H1 (cell line): Measurements from ENCODE around the gene RPTN. TPM values are rescaled to one million over a fixed set of nuclear protein-coding genes. Genes with fewer than 3 reads are reported as not detected.

Experiments used
- CTCF ChIA-PET: fragments of 300-600 bp; sonication (Branson Sonifier 250); formaldehyde crosslinking; loops from one replicate; lab custom pipeline; 2021; ENCODE audit not compliant: partially characterized antibody; lab: Charles Lee
- POLR2A ChIA-PET: fragments of 300-600 bp; sonication (Branson Sonifier 250); formaldehyde crosslinking; loops from one replicate; lab custom pipeline; 2021; ENCODE audit warnings: inconsistent platforms; ENCODE audit not compliant: partially characterized antibody; lab: Charles Lee
- DNase-seq, 2 experiments: peaks; one replicate each; pipeline versions ENCODE4 v3.0.0 to v3.0.0-alpha.2; 2010 to 2022; ENCODE audit warnings: low spot score in 2 of 2, low read depth in 1 of 2, mixed read lengths in 1 of 2
- FAIRE-seq: peaks from 2 replicates; lab custom pipeline; 2011; peaks lifted over from hg19 to GRCh38; lab: Jason Lieb, UNC
- H2AFZ ChIP-seq: 2 replicates; pipeline ENCODE4 v1.8.1; 2012; ENCODE audit warnings: low read length, inconsistent platforms
- H2AK5ac ChIP-seq: 2 replicates; pipeline ENCODE4 v1.6.1; 2013; ENCODE audit warnings: low read depth, low read length
- H2BK120ac ChIP-seq: replicated peaks from 2 replicates; pipeline ENCODE3; 2013; ENCODE audit warnings: low read depth, low read length, inconsistent platforms
- H2BK12ac ChIP-seq: 2 replicates; pipeline ENCODE4 v1.6.1; 2013; ENCODE audit warnings: low read depth, low read length
- H2BK15ac ChIP-seq: 2 replicates; pipeline ENCODE4 v1.6.1; 2013; ENCODE audit warnings: low read length
- H2BK20ac ChIP-seq: 2 replicates; pipeline ENCODE4 v1.6.1; 2013; ENCODE audit warnings: low read length
- H2BK5ac ChIP-seq: 2 replicates; pipeline ENCODE4 v1.6.1; 2013; ENCODE audit warnings: low read depth, low read length
- H3K14ac ChIP-seq: 2 replicates; pipeline ENCODE4 v1.6.1; 2013; ENCODE audit warnings: inconsistent platforms; ENCODE audit not compliant: insufficient read length
- H3K18ac ChIP-seq: 2 replicates; pipeline ENCODE4 v1.6.1; 2013; ENCODE audit warnings: low read length; ENCODE audit errors: extremely low read depth
- H3K23ac ChIP-seq: 2 replicates; pipeline ENCODE4 v1.6.1; 2013; ENCODE audit warnings: inconsistent platforms; ENCODE audit not compliant: insufficient read length
- H3K23me2 ChIP-seq: 2 replicates; pipeline ENCODE4 v1.6.1; 2013; ENCODE audit warnings: low read depth, low read length
- H3K27ac ChIP-seq: 2 replicates; pipeline ENCODE4 v1.6.1; 2011; ENCODE audit warnings: low read depth, low read length, inconsistent platforms
- H3K27me3 ChIP-seq, 4 experiments: replicated peaks in 1 of 4; 1 replicate in 1 of 4; 2 replicates in 3 of 4; pipeline versions ENCODE4 v1.6.1 to v1.8.1; 2011 to 2013; ENCODE audit warnings: low read length in 3 of 4, mild to moderate bottlenecking in 3 of 4, inconsistent platforms in 2 of 4, mixed read lengths in 2 of 4, moderate library complexity in 1 of 4; ENCODE audit not compliant: control insufficient read depth in 3 of 4, insufficient read depth in 3 of 4; ENCODE audit errors: extremely low read depth in 1 of 4
- H3K36me3 ChIP-seq, 4 experiments: 2 replicates each; pipeline versions ENCODE4 v1.6.1 to v1.8.1; 2011 to 2013; ENCODE audit warnings: mild to moderate bottlenecking in 4 of 4, low read length in 3 of 4, moderate library complexity in 2 of 4, control low read depth in 1 of 4, inconsistent platforms in 1 of 4; ENCODE audit not compliant: insufficient read depth in 4 of 4, control insufficient read depth in 2 of 4
- H3K4ac ChIP-seq: replicated peaks from 2 replicates; pipeline ENCODE3; 2013; ENCODE audit warnings: low read length, low read depth, mixed read lengths, inconsistent platforms; ENCODE audit not compliant: insufficient read length
- H3K4me1 ChIP-seq, 4 experiments: replicated peaks in 1 of 4; 1 replicate in 1 of 4; 2 replicates in 3 of 4; pipeline versions ENCODE4 v1.6.1 to v1.8.1; 2011 to 2013; ENCODE audit warnings: low read length in 3 of 4, inconsistent platforms in 2 of 4, mixed read lengths in 1 of 4; ENCODE audit not compliant: insufficient read depth in 4 of 4, control insufficient read depth in 3 of 4
- H3K4me2 ChIP-seq, 2 experiments: 2 replicates each; pipeline versions ENCODE4 v1.6.1 to v1.8.1; 2011 to 2013; ENCODE audit warnings: low read depth in 2 of 2, low read length in 2 of 2, control low read depth in 1 of 2, inconsistent platforms in 1 of 2, mild to moderate bottlenecking in 1 of 2; ENCODE audit not compliant: insufficient read depth in 1 of 2
- H3K4me3 ChIP-seq, 4 experiments: fragments of 200-600, 300-600 bp in 1 of 4; sonication (generic), shearing (Covaris generic), sonication (Bioruptor Twin) in 1 of 4; 2 replicates each; pipeline versions ENCODE4 v1.5.1 to v1.8.1; 2011 to 2016; ENCODE audit warnings: low read length in 4 of 4, low read depth in 3 of 4, control low read depth in 2 of 4, inconsistent platforms in 2 of 4, mild to moderate bottlenecking in 2 of 4, mixed read lengths in 1 of 4, moderate library complexity in 1 of 4; ENCODE audit not compliant: insufficient read depth in 2 of 4; ENCODE audit errors: extremely low read depth in 1 of 4
- H3K56ac ChIP-seq: replicated peaks from 2 replicates; pipeline ENCODE3; 2013; ENCODE audit warnings: low read depth, mild to moderate bottlenecking, mixed read lengths, low read length, inconsistent platforms; ENCODE audit not compliant: insufficient read length
- H3K79me1 ChIP-seq: 2 replicates; pipeline ENCODE4 v1.6.1; 2013; ENCODE audit warnings: low read depth, low read length, control low read depth
- H3K79me2 ChIP-seq, 2 experiments: 2 replicates each; pipeline versions ENCODE4 v1.6.1 to v1.8.1; 2012 to 2013; ENCODE audit warnings: low read length in 2 of 2, mild to moderate bottlenecking in 2 of 2, inconsistent platforms in 1 of 2; ENCODE audit not compliant: insufficient read depth in 2 of 2, control insufficient read depth in 1 of 2
- H3K9ac ChIP-seq, 4 experiments: replicated peaks in 1 of 4; 1 replicate in 1 of 4; 2 replicates in 3 of 4; pipeline versions ENCODE4 v1.6.1 to v1.8.1; 2011 to 2013; ENCODE audit warnings: low read depth in 3 of 4, low read length in 3 of 4, control low read depth in 2 of 4, mild to moderate bottlenecking in 2 of 4, moderate library complexity in 2 of 4, inconsistent platforms in 1 of 4; ENCODE audit errors: extremely low read depth in 1 of 4
- H3K9me3 ChIP-seq, 2 experiments: 2 replicates each; pipeline versions ENCODE4 v1.6.1 to v1.8.1; 2012 to 2013; ENCODE audit warnings: mild to moderate bottlenecking in 2 of 2, moderate library complexity in 2 of 2, control low read depth in 1 of 2, inconsistent platforms in 1 of 2, low read depth in 1 of 2, low read length in 1 of 2, mixed read lengths in 1 of 2; ENCODE audit not compliant: insufficient read depth in 2 of 2
- H4K20me1 ChIP-seq, 2 experiments: replicated peaks in 1 of 2; 2 replicates each; pipeline versions ENCODE3 to v1.8.1; 2011 to 2013; ENCODE audit warnings: inconsistent platforms in 2 of 2, low read length in 2 of 2, mild to moderate bottlenecking in 1 of 2; ENCODE audit not compliant: insufficient read depth in 2 of 2, control insufficient read depth in 1 of 2
- H4K5ac ChIP-seq: 2 replicates; pipeline ENCODE4 v1.6.1; 2013; ENCODE audit warnings: low read length, low read depth, mixed read lengths, inconsistent platforms; ENCODE audit not compliant: insufficient read length
- H4K8ac ChIP-seq: 2 replicates; pipeline ENCODE4 v1.8.0; 2013; ENCODE audit warnings: mild to moderate bottlenecking, moderate library complexity, low read length, inconsistent platforms; ENCODE audit not compliant: insufficient read depth; ENCODE audit errors: extremely low read depth
- H4K91ac ChIP-seq: replicated peaks from 2 replicates; pipeline ENCODE3; 2013; ENCODE audit warnings: low read length, mixed read lengths, inconsistent platforms; ENCODE audit not compliant: insufficient read length
- EZH2 ChIP-seq: fragments of 200-600 bp; sonication (generic); IDR thresholded peaks from 2 replicates; pipeline ENCODE4 v1.7.1; 2012; ENCODE audit warnings: low read depth, mild to moderate bottlenecking, moderate library complexity, low read length, inconsistent platforms; ENCODE audit not compliant: severe bottlenecking
- USF2 ChIP-seq: IDR thresholded peaks from 2 replicates; pipeline ENCODE4 v1.6.1; 2011; ENCODE audit warnings: low read length, improper control_type of control experiment
- WGBS, 2 experiments: shearing (Covaris generic) in 1 of 2; methylation state at CpG; one replicate each; pipeline versions ENCODE4 v1.1.6 to v1.1.7; 2013 to 2015; ENCODE audit warnings: low lambda C conversion rate in 2 of 2, mixed read lengths in 2 of 2, inconsistent platforms in 1 of 2, low coverage in 1 of 2, missing lambda C conversion rate in 1 of 2; ENCODE audit not compliant: insufficient replicate concordance in 2 of 2, insufficient coverage in 1 of 2, insufficient read length in 1 of 2; ENCODE audit errors: extremely low coverage in 1 of 2, missing lambda C conversion rate in 1 of 2; 5-methylcytosine and 5-hydroxymethylcytosine counted together
- polyA plus RNA-seq, 7 experiments: library from polyadenylated mRNA; depleted of rRNA in 3 of 7; stranded (reverse) in 5 of 7; unstranded in 2 of 7; fragments of >200 nt in 5 of 7; fragments of 200-250 nt in 2 of 7; gene quantifications; 1 replicate in 5 of 7; 2 replicates in 1 of 7; 4 replicates in 1 of 7; pipeline versions ENCODE4 v1.2.1 to v1.2.3, GENCODE V29; 2011 to 2013; ENCODE audit warnings: missing spikeins in 2 of 7, mixed read lengths in 2 of 7
- total RNA-seq: library from RNA; stranded (reverse); fragmentation: NEBNext Ultra II Directional; extraction: Animal tissue kit (Norgen Biotek cat#: 25700); gene quantifications from 2 replicates; pipeline ENCODE4 v1.2.1, GENCODE V29; 2021

The RPTN gene
- total and polyA plus RNA-seq, 2 of the 8 experiments (the other 6 are each of a cell fraction or from before 2014, with no cell fraction given): not detected

- ChIA-PET CTCF (interaction anchor here (0.6 to 1.5 kb wide), 5 partner anchors 59 to 512 kb away, joined by 3 to 5 read pairs (median 3); no protein-coding TSS in a partner anchor), POLR2A (no interaction called here)
- H3K9ac ChIP-seq: no peak overlapping the region
- peaks cover 45 to 65% (median 64%) of the 10 kb centered on the region in 4 experiments for H3K27me3 ChIP-seq
- FAIRE-seq (no peak), DNase-seq (no peak)
- no peak overlapping the region for H3K56ac ChIP-seq
- H3K4me1 ChIP-seq: peaks cover 0 to 11% (median 4%) of the 10 kb centered on the region in 4 experiments; a peak in 5 of 7 replicates
- 88% methylated on average over 13 of the region's 13 CpGs; no CpG with 5 or more reads in 1 of the 2 experiments for WGBS, 2 experiments
- no peak overlapping the region for H2BK120ac ChIP-seq
- no peaks in the 10 kb centered on the region for H3K79me1 ChIP-seq
- no peaks in the 10 kb centered on the region for H3K79me2 ChIP-seq
- no peak overlapping the region for H4K91ac ChIP-seq
- H2AFZ ChIP-seq: no peak overlapping the region
- H2BK12ac ChIP-seq: no peak overlapping the region
- H3K18ac ChIP-seq: no peak overlapping the region
- H3K14ac ChIP-seq: no peak overlapping the region
- H3K4ac ChIP-seq: no peak overlapping the region
- H3K27ac ChIP-seq: no peak overlapping the region
- no peak overlapping the region for H4K5ac ChIP-seq
- no peak overlapping the region for H3K23ac ChIP-seq
- H2BK20ac ChIP-seq: no peak overlapping the region
- peaks cover 0 to 3% of the 10 kb centered on the region in 2 experiments for H4K20me1 ChIP-seq
- TF ChIP-seq USF2: no peak
- peak; percentile 34 for TF ChIP-seq EZH2
- H3K9me3 ChIP-seq: peaks cover 0 to 55% of the 10 kb centered on the region in 2 experiments; a peak in 3 of 4 replicates
- H3K4me3 ChIP-seq: peak overlapping the region in 2 of 4 experiments; percentile 31 to 44; a peak in 3 of 8 replicates
- peaks cover 20% of the 10 kb centered on the region; the same call in 1 of the 2 replicates for H3K23me2 ChIP-seq
- no peak overlapping the region for H2BK5ac ChIP-seq
- no peak overlapping the region for H2BK15ac ChIP-seq
- H3K4me2 ChIP-seq: peak overlapping the region; percentile 55 to 91; a peak in 3 of 4 replicates
- no peak overlapping the region for H4K8ac ChIP-seq
- H3K36me3 ChIP-seq: peaks cover 0 to 2% (median 0%) of the 10 kb centered on the region in 4 experiments; a peak in 1 of 8 replicates
- no peak overlapping the region for H2AK5ac ChIP-seq
Measured at GRCh38 chr1:152112885-152113432, 46.1 kb downstream of the RPTN start.
